HEK293 (cell line): ENCODE results near the gene PRXL2B.

Experiments
- CTCF ChIP-seq: fragments of 450-650 bp; formaldehyde crosslinking; IDR thresholded peaks from 2 replicates; pipeline ENCODE4 v1.5.1; 2016; ENCODE audit warnings: missing biosample characterization, missing genetic modification characterization
- REPIN1 ChIP-seq: fragments of 450-650 bp; formaldehyde crosslinking; IDR thresholded peaks from 2 replicates; pipeline ENCODE4 v1.5.1; 2017; ENCODE audit warnings: missing biosample characterization, missing genetic modification characterization, low read depth
- ZBTB11 ChIP-seq: fragments of 450-650 bp; formaldehyde crosslinking; conservative IDR thresholded peaks from 2 replicates; pipeline ENCODE4 v1.5.1; 2016; ENCODE audit warnings: low read depth, missing biosample characterization, missing genetic modification characterization

- TF ChIP-seq REPIN1 (tag by site-specific recombination) (no peak), ZBTB11 (no peak), CTCF (tag by site-specific recombination) (no peak)
Measured at GRCh38 chr1:2636733-2637132, 50.2 kb downstream of the PRXL2B start.
